B cell (primary cell): ENCODE results near the gene STIL. TPM values are rescaled to one million over a fixed set of nuclear protein-coding genes. Genes with fewer than 3 reads are reported as not detected.

Experiments used
- ATAC-seq: fragments of 200-7000 bp; cut with Tn5 transposase; one replicate; pipeline ENCODE4 v1.10.0; 2021; ENCODE audit warnings: low read depth, mild to moderate bottlenecking, moderate number of reproducible peaks, moderate library complexity
- CTCF ChIA-PET: fragments of 350-600 bp; sonication (Branson Sonifier 250); formaldehyde crosslinking; loops from one replicate; lab custom pipeline; 2021; ENCODE audit warnings: antibody characterized with exemption, inconsistent platforms; lab: Charles Lee
- POLR2A ChIA-PET: fragments of 350-600 bp; sonication (Branson Sonifier 250); formaldehyde crosslinking; loops from one replicate; lab custom pipeline; 2021; ENCODE audit warnings: antibody characterized with exemption; lab: Charles Lee
- DNase-seq: peaks from one replicate; pipeline ENCODE4 v3.0.0; 2013
- H2AFZ ChIP-seq: 2 replicates; pipeline ENCODE4 v1.6.1; 2012; ENCODE audit warnings: mild to moderate bottlenecking, low read depth, low read length; ENCODE audit not compliant: insufficient read depth, poor library complexity, severe bottlenecking
- H3K27ac ChIP-seq, 2 donors: 1 replicate in 1 of 2; 2 replicates in 1 of 2; pipeline ENCODE4 v1.5.1; 2012 to 2013; ENCODE audit warnings: low read length in 2 of 2, mild to moderate bottlenecking in 2 of 2, moderate library complexity in 1 of 2
- H3K27me3 ChIP-seq, 4 experiments: fragments of 200-600 bp in 1 of 4; sonication (generic) in 1 of 4; replicated peaks in 1 of 4; 1 replicate in 2 of 4; 2 replicates in 2 of 4; pipeline versions ENCODE4 v1.6.1 to v1.7.0; 2013 to 2016; ENCODE audit warnings: low read length in 3 of 4, mild to moderate bottlenecking in 2 of 4, mixed read lengths in 1 of 4, moderate library complexity in 1 of 4; ENCODE audit not compliant: insufficient read depth in 4 of 4, control insufficient read depth in 3 of 4; ENCODE audit errors: control extremely low read depth in 1 of 4
- H3K36me3 ChIP-seq, 2 experiments: replicated peaks in 1 of 2; 1 replicate in 1 of 2; 2 replicates in 1 of 2; pipeline versions ENCODE4 v1.6.1 to v1.7.1; 2013; ENCODE audit warnings: low read length in 1 of 2; ENCODE audit not compliant: insufficient read depth in 2 of 2, control insufficient read depth in 1 of 2; ENCODE audit errors: control extremely low read depth in 1 of 2, extremely low read depth in 1 of 2
- H3K4me1 ChIP-seq, 2 donors: fragments of 200-600 bp in 1 of 2; sonication (generic) in 1 of 2; 1 replicate in 1 of 2; 2 replicates in 1 of 2; pipeline versions ENCODE4 v1.5.1 to v1.6.1; 2013 to 2017; ENCODE audit warnings: low read length in 2 of 2; ENCODE audit not compliant: control insufficient read depth in 2 of 2, insufficient read depth in 2 of 2
- H3K4me2 ChIP-seq: replicated peaks from 2 replicates; pipeline ENCODE3; 2012; ENCODE audit warnings: mild to moderate bottlenecking, low read depth, low read length; ENCODE audit not compliant: poor library complexity, severe bottlenecking
- H3K4me3 ChIP-seq, 5 experiments: fragments of 200-600 bp in 1 of 5; sonication (generic) in 1 of 5; 1 replicate in 3 of 5; 2 replicates in 2 of 5; pipeline versions ENCODE4 v1.5.1 to v1.7.0; 2011 to 2016; ENCODE audit warnings: low read length in 4 of 5, mild to moderate bottlenecking in 4 of 5, low read depth in 2 of 5, control low read depth in 1 of 5, moderate library complexity in 1 of 5; ENCODE audit not compliant: insufficient read depth in 1 of 5; ENCODE audit errors: control extremely low read depth in 1 of 5, extremely low read depth in 1 of 5
- H3K79me2 ChIP-seq: fragments of 200-600 bp; sonication (generic); one replicate; pipeline ENCODE4 v1.6.0; 2016; ENCODE audit warnings: low read length; ENCODE audit not compliant: control insufficient read depth, insufficient read depth
- H3K9ac ChIP-seq: fragments of 200-600 bp; sonication (generic); 2 replicates; pipeline ENCODE4 v1.6.1; 2017; ENCODE audit warnings: mild to moderate bottlenecking, low read length, moderate library complexity
- H3K9me3 ChIP-seq, 3 donors: one replicate each; pipeline versions ENCODE4 v1.6.1 to v1.7.1; 2013; ENCODE audit warnings: low read length in 2 of 3; ENCODE audit not compliant: control insufficient read depth in 2 of 3, insufficient read depth in 1 of 3; ENCODE audit errors: control extremely low read depth in 1 of 3
- H4K20me1 ChIP-seq: 2 replicates; pipeline ENCODE4 v1.6.0; 2012; ENCODE audit warnings: mild to moderate bottlenecking, low read length; ENCODE audit not compliant: insufficient read depth, control insufficient read depth, poor library complexity, severe bottlenecking
- H3K27ac Mint-ChIP-seq: one replicate; pipeline ENCODE4 v1.8.0; 2021; ENCODE audit warnings: mixed read lengths
- H3K27me3 Mint-ChIP-seq: one replicate; pipeline ENCODE4 v1.8.0; 2021; ENCODE audit warnings: mixed read lengths
- H3K4me1 Mint-ChIP-seq: one replicate; pipeline ENCODE4 v1.8.0; 2021; ENCODE audit warnings: mixed read lengths
- H3K4me3 Mint-ChIP-seq: one replicate; pipeline ENCODE4 v1.8.0; 2021; ENCODE audit warnings: mixed read lengths
- H3K9me3 Mint-ChIP-seq: one replicate; pipeline ENCODE4 v1.8.0; 2022; ENCODE audit warnings: mixed read lengths; ENCODE audit not compliant: insufficient read depth
- EZH2 ChIP-seq: IDR thresholded peaks from 2 replicates; pipeline ENCODE4 v1.6.1; 2012; ENCODE audit warnings: borderline replicate concordance, low read depth, mild to moderate bottlenecking, moderate library complexity, low read length; ENCODE audit not compliant: insufficient read depth, poor library complexity, severe bottlenecking
- WGBS: methylation state at CpG from one replicate; pipeline ENCODE4 v1.1.5; 2013; ENCODE audit warnings: missing lambda C conversion rate; ENCODE audit not compliant: insufficient coverage; 5-methylcytosine and 5-hydroxymethylcytosine counted together
- intact Hi-C: fragments of 100-400 bp; cut with micrococcal nuclease; formaldehyde crosslinking; loops from one replicate; pipeline ENCODE4 v1.10.0; 2022
- polyA minus RNA-seq: library from RNA; depleted of rRNA, polyadenylated mRNA; stranded (reverse); fragments of >200 nt; gene quantifications from 2 replicates; pipeline ENCODE4 v1.2.3, GENCODE V29; 2012
- polyA plus RNA-seq: library from polyadenylated mRNA; depleted of rRNA; stranded (reverse); fragments of >200 nt; gene quantifications from 2 replicates; pipeline ENCODE4 v1.2.3, GENCODE V29; 2012
- total RNA-seq, 2 donors: library from RNA; stranded (reverse); fragments of 120-200 nt in 1 of 2; gene quantifications; 1 replicate in 1 of 2; 2 replicates in 1 of 2; pipeline versions ENCODE4 v1.2.3 to v1.2.4, GENCODE V29; 2013 to 2022
- TF ChIP-seq, protein P1 (sequence below): fragments of 200-600 bp; IDR thresholded peaks from one replicate; pipeline ENCODE4 v1.8.0; 2022; ENCODE audit warnings: antibody characterized with exemption, mild to moderate bottlenecking

Gene STIL
- 1.6 and 1.8 TPM in 2 replicates for total RNA-seq
- 1.7 TPM for total RNA-seq (2013)
- 0.79 and 1.2 TPM in 2 replicates for polyA plus RNA-seq
- 0.77 and 1.5 TPM in 2 replicates for polyA minus RNA-seq

DNA sequence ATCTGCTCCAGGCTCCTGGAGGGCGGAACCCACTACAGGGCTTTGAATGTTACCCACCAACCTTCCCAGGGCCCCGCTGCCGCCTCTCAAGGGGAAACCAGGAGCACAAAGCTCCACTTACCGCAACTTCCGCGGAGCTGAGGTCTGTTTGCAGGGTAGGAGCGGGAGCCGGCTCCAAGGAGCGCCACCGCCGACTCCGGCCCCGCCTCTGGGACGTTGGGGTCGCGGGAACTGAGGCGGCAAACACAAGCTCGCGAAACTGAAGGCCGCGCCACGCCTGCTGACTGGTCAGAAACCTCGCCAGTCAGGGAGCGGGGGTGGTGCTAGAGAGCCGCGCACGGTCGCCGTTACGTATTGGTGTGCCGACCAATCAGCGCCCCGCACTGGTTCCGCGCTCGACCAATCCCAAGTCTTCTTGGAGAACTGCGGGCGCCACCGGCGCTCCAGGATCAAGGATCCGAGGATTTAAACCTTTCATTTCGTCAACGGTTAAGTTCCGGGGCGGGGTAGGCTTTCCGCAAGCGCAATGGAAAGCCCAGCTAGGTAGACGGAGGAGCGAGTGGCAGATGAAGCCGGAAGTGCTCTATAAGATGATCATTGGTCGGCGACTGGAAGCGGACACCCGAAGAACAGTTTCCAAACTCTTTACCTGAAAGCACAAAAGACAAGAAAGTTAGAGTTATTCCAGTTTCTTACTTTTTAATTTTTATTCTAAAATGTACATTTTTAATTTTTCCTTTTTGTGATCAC, at the start of gene STIL:
Gene STIL (minus strand): TSS at position 233 of the 750 bp plus-strand sequence. CDS start 3,828 bp downstream, outside the sequence.
- H3K9me3 ChIP-seq, result no peaks in the 10 kb centered on the region
- H3K4me1 ChIP-seq, result peaks cover 0 to 8% of the 10 kb centered on the region in 2 donors
- intact Hi-C loops, result loop anchor here (1.0 kb wide), 1 partner anchor 20 kb away; no protein-coding TSS in a partner anchor
- H3K4me2 ChIP-seq, result peak within 1 kb of the TSS; percentile 76
- H3K79me2 ChIP-seq, result peaks cover 2% of the 10 kb centered on the region
- TF ChIP-seq EZH2, result no peak
- TF ChIP-seq, protein P1, sequence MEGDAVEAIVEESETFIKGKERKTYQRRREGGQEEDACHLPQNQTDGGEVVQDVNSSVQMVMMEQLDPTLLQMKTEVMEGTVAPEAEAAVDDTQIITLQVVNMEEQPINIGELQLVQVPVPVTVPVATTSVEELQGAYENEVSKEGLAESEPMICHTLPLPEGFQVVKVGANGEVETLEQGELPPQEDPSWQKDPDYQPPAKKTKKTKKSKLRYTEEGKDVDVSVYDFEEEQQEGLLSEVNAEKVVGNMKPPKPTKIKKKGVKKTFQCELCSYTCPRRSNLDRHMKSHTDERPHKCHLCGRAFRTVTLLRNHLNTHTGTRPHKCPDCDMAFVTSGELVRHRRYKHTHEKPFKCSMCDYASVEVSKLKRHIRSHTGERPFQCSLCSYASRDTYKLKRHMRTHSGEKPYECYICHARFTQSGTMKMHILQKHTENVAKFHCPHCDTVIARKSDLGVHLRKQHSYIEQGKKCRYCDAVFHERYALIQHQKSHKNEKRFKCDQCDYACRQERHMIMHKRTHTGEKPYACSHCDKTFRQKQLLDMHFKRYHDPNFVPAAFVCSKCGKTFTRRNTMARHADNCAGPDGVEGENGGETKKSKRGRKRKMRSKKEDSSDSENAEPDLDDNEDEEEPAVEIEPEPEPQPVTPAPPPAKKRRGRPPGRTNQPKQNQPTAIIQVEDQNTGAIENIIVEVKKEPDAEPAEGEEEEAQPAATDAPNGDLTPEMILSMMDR, result no peak
- 0% methylated on average over 45 of the region's 54 CpGs for WGBS
- no peaks in the 10 kb centered on the region for H3K9me3 Mint-ChIP-seq
- peak within 1 kb of the TSS; percentile 83 for H2AFZ ChIP-seq
- H4K20me1 ChIP-seq, result no peaks in the 10 kb centered on the region
- CTCF ChIA-PET, result interaction anchor here (0.7 to 3.1 kb wide), 4 partner anchors 19 to 135 kb away, joined by 4 to 19 read pairs (median 4); partner anchors contain the start of genes CMPK1 and FOXD2
- H3K27ac ChIP-seq, result peak within 1 kb of the TSS; percentile 78 to 85
- peak within 1 kb of the TSS; percentile 70 for H3K9ac ChIP-seq
- POLR2A ChIA-PET, result interaction anchor here (0.6 to 2.1 kb wide), 2 partner anchors 19 to 25 kb away, joined by 4 to 17 read pairs; partner anchors contain the start of gene CMPK1
- H3K36me3 ChIP-seq, result no peaks in the 10 kb centered on the region
- H3K4me1 Mint-ChIP-seq, result peaks cover 12% of the 10 kb centered on the region
- no peaks in the 10 kb centered on the region for H3K27me3 ChIP-seq
- DNase-seq, result peak; percentile 98
- peak; percentile 98 for ATAC-seq
- H3K27ac Mint-ChIP-seq, result peak within 1 kb of the TSS; percentile 93
- H3K27me3 Mint-ChIP-seq, result no peaks in the 10 kb centered on the region
- peak within 1 kb of the TSS; percentile 60 to 95 (median 70) for H3K4me3 ChIP-seq
- H3K4me3 Mint-ChIP-seq, result peak within 1 kb of the TSS; percentile 89

DNA sequence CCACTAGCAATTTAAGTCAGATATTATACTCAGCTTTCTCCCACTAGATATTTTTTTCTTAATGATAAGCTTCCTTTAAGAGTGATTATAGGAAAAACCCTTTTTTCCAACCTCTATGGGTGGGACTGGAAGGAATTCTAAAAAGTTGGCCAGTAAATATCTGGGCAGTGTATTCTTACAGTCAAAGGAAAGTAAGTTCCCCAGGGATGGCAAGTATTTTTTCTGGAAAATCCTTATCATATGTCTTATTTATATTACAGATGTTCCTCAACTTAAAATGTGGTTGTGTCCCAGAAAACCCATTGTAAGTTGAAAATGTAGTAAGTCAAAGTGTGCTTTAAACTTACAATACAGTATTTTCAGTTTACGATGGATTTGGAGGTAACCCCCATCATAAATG, 48.9 kb upstream of the STIL start:
- Mint-ChIP-seq H3K4me3 (no peak overlapping the region), H3K27me3 (no peaks in the 10 kb centered on the region), H3K4me1 (no peaks in the 10 kb centered on the region), H3K9me3 (no peaks in the 10 kb centered on the region), H3K27ac (no peak overlapping the region)
- peaks cover 0 to 4% of the 10 kb centered on the region in 2 experiments for H3K36me3 ChIP-seq
- peaks cover 54% of the 10 kb centered on the region for H3K79me2 ChIP-seq
- DNase-seq, result no peak
- WGBS, result no CpG with 5 or more reads among the region's 1 CpG
- no peak overlapping the region for H3K4me3 ChIP-seq
- CTCF ChIA-PET, result no interaction called here
- H4K20me1 ChIP-seq, result peaks cover 38% of the 10 kb centered on the region
- H3K27me3 ChIP-seq, result no peaks in the 10 kb centered on the region
- H3K9me3 ChIP-seq, result no peaks in the 10 kb centered on the region
- TF ChIP-seq EZH2, result no peak
- TF ChIP-seq, protein P1, result no peak
- H3K9ac ChIP-seq, result no peak overlapping the region
- ATAC-seq, result no peak
- H3K27ac ChIP-seq, result no peak overlapping the region
- H2AFZ ChIP-seq, result no peak overlapping the region
- POLR2A ChIA-PET, result no interaction called here
- H3K4me2 ChIP-seq, result no peak overlapping the region
- intact Hi-C loops, result no loop called here
- H3K4me1 ChIP-seq, result no peaks in the 10 kb centered on the region
